HG03575 (cell line): Measurements from ENCODE around the gene DENND6B.

Experiments used
- ATAC-seq: cut with Tn5 transposase; IDR thresholded peaks from one replicate; pipeline ENCODE4 v1.9.1; 2021; ENCODE audit not compliant: unreplicated experiment, insufficient number of reproducible peaks, low FRiP score; ENCODE audit errors: extremely low read depth

DENND6B gene

DNA sequence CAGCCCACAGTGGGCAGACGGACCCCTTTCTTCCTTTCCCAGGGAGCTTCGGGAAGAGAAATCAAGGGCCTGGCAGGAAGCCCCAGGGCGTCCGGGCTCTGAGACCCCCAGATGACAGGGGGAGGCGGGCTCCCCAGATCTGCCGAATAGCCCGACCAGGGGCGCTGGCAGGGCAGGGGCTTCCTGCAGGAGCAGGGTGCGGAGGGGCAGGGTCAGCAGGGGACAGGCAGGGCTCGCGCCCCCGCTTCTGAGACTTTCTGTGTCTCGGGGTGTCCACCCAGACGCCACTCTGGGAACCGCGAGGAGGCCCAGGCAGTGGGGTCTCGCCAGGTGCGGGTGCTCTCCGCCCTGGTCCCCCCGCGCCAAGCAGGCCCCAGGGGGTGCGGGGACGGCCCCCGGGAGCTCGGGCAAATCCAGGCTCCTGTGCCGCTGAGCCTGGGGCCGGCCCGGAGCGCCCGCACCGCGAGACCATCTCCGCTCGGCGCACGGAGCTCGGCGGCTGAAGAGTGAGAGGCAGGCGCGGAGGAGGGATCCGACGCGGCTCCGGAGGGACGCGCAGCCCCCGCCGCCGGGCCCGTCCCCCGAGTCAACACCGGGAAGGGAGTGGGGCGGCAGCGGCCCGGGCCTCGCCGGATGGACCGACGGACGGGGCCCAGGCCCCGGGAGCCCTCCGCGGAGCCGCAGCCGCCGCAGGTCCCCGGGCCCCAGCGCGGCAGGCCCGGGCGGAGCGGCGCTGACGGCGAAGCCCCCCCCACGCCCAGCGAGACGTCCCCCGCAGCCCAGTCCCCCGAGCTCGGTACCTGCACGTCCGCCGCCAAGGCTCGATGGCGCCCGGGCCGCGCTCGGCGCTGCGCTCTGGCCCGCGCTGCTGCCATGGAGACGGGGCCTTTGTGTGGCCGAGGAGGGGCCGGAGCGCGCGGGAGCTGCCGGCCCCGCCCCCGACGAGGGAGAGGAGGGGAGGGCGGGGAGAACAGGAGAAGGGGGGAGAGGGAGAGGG lies 19.8 kb downstream of the DENND6B start, which contains the start of gene PLXNB2:
Gene PLXNB2, minus strand, starts transcription at position 894 of the 997 bp plus-strand sequence. CDS start 17,062 bp downstream, outside the sequence.
- ATAC-seq = no peak

DNA sequence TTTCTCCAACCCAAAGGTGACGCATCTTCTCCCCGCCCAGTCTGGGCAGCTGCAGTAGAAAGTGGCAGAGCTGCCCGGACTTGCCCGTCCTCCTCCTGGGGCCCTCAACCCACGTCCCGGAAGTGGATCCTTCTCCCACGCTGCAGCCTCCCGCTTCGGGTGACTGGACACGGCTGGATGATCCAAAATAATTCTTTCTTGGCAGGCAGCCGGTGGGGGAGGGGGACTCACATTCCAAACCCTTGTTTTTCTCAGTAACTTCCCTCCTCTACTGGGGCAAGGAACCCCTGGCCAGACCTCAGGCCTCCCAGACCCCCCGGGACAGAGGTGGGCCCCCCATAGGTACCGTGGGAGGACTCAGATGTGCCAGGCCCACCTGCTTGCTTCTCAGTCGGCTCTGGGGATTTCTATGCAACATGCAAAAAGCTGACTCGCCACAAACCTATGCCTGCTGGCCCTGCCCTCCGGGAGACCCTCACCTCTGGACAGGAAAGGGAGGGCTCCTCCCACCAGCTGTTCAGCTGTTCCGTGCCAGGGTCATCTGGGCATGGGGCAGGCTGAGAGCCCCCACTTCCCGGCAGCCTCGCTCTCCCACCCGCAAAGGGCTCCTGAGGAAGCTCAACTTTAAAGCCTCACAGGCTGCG lies 20.8 kb downstream of the DENND6B start:
- no peak for ATAC-seq

DNA sequence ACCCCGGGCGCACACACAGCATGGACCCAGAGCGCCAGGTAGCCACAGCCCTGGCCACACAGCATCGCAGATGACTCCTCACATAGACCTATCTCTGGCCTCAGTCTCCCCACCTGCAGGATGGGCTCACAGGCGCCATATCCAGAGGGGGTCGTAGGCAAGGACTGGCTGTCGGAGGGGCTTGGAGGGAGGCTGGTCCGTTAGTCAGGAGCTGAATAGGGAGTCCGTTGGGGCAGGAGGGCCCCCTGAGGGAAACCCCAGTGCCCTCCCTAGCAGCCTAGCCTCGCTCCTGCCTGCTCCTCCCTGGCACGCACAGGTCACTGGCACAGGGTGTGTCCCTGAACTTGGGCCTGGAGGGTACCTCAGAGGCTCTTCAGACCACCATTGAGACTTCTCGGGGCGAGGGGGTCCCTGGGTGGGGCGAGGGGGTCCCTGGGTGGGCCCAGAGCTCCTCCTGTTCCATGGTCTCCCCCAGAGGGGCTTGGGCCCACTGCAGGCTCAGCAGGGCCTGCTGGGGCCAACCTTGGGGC lies 21.4 kb downstream of the DENND6B start:
- ATAC-seq = no peak

DNA sequence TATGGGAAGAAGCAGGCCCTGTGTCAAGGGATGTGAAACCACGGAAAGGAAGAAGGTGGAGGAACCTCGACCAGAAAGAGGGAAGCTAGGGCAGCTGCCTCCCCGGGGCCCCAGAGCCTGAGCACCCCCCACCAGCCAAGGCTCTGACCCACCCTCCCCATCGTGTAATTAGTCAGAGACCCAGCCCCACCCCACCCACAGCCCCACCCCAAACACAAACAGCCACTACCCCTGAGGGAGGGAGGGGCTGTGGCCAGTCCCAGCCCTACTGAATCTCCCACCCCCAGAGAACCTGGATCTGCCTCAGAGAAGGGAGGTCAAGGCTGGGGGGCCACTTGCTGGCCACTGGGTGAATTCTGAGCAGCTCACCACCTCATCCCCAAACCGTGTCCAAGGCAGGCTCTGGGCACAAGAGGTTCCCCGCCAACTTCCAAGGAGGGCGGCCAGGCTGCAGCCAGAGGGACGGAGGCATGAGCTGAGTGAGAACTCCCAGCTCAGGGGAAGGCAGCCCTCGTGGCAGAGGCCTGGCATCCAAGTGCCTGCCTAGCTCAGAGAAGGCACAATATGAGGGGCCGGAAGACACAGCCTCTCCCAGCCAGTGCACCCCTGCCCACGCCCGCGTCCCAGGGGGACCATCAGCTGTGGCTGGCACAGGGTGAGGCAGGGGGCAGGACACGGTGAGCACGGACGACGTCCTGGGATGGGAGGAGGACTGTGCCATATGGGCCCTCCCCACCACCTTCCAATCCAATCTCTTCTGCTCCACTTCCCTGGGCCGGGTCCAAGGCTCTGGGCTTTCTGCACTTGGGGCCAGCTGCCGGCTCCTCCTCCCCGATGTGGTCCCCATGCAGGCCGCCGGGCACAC lies 22.1 kb downstream of the DENND6B start:
- ATAC-seq = no peak

DNA sequence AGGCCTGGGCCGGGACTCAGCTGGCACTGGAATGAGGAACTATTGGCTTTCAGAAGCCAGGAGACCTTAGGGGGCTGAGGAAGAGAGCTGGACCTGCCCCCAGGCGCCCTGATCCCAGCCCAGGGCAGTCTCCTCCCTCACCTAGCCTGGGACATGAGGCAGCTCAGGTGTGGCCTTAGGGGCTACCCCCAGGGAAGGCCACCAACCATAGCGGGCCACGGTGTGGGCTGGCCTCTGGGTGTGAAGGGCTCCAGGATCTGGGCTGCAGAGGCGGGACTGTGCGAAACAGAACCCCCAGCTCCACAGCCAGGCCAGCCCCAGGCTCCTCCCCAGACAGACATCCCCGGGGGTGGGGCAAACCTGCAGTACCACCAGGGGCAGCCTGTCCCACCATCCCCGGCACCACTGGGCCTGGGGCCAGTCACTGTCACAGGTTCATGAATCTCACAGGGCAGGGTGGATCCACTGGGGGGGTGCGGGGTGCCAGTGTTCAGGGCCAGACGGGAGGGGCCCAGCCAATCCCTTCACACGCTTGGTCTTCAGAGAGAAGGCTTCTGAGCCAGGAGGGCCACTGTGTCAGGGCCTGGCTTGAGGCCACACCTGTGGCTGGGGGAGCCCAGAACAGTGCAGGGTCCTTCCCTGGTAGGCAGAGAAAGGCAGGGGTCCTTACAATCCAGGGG lies 22.8 kb downstream of the DENND6B start:
- ATAC-seq = no peak

DNA sequence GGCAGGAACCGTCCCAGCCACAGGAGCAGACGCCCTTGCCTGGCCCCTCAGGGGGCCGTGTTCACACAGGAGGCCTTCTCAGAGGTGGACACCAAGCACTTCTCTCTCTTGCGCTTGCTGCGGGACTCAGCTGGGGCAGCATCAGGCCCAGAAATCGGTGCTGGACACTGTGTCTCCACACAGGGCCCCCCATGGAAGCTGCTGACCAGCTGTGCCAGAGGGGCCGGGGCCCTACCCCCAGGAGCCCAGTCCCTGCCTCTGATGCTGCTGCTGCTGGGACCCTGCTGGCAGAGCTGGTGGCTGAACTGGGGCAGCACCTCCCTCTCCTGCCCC lies 23.3 kb downstream of the DENND6B start:
- ATAC-seq = no peak

DNA sequence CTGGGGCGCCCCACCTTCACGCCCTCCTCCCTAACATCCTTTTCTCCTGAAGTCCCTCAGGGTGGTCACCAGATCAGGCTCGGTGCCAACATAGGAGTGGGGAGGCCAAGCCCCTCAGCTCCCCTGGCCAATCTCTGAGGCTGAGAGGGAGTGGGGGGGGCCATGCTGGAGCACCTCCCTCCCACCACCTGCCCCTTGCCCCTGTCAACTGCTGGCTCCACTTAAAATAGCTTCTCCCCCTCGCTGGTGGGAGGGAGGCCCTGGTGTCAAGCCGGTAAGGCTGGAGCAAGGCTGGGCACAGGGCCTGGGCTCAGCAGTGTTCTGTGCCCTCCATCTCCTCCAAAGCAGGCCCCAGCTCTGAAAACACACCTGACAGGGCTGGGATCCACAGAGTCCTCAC lies 24.2 kb downstream of the DENND6B start:
- ATAC-seq = no peak

DNA sequence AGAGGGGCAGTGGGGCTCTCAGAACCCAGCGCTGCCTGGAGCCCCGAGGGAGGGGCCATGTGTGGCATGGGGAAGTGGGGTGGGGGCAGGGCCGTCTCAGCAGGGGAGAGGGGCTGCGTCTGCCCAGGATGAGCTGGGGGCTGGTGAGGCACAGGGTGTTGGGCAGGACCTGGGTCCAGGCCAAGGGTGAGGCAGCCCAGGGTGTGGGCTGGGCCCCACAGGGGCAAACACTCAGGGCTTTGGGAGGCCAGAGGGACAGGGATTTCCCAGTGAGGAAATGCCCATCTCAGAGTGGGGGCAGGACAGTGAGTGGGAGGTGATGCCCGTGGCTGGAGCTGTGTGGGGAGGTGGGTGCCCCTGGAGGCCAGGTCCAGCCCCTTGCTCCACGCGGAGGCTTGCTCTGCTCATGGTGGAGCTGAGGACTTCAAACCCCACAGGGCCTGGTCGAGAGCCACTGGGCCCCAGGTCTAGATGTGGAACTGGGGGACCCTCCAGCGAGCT lies 24.7 kb downstream of the DENND6B start:
- ATAC-seq = no peak

DNA sequence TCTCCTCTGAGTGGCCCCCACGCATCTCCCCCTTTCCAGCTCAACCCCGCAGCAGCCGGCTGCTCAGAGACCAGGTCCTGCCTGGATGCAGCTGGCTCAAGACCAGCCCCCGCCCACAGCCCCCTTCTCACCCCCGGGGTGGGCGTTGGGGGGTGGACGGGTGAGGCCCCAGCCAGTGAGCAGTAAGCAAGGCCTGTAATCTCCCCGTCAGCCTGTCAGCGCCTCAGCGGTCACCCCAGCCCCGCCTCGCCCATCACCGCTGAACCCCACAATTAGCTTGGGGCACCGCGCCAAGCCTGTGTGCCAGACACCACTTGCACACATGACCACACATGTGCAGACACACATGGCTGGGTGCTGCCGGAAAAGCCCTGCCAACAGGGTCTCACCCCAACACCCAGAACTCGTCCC lies 25.2 kb downstream of the DENND6B start:
- ATAC-seq = no peak

DNA sequence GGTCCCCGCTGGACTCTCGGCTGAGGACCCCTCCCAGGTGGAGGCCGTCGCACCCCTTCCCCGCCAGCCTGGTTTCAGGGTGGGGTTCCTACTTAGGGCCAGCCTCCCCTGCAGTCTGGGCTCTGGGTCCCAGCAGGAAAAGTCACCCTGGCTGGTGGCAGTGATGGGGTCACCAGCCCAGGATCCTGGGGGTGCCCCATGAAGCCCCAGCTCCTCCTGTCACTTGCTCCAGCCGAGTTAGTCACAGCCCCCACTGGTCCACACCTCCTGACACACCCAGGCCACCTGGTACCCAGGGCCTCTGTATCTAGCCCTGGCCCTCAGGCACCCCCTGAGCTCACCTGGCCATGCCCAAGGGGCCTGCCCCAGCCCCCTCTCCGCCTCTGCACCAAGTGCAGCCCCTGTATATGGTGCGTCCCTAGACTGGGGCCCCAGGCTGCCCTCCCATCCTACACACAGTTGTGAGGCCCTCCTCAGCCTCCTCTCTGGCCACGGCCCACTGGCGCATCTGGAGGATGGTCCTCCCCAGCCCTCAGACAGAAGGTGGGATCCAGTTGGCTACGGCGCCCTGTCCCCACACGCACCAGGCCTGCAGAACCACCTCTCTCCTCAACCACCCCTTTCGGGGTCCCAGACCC lies 26.1 kb downstream of the DENND6B start:
- ATAC-seq = no peak

DNA sequence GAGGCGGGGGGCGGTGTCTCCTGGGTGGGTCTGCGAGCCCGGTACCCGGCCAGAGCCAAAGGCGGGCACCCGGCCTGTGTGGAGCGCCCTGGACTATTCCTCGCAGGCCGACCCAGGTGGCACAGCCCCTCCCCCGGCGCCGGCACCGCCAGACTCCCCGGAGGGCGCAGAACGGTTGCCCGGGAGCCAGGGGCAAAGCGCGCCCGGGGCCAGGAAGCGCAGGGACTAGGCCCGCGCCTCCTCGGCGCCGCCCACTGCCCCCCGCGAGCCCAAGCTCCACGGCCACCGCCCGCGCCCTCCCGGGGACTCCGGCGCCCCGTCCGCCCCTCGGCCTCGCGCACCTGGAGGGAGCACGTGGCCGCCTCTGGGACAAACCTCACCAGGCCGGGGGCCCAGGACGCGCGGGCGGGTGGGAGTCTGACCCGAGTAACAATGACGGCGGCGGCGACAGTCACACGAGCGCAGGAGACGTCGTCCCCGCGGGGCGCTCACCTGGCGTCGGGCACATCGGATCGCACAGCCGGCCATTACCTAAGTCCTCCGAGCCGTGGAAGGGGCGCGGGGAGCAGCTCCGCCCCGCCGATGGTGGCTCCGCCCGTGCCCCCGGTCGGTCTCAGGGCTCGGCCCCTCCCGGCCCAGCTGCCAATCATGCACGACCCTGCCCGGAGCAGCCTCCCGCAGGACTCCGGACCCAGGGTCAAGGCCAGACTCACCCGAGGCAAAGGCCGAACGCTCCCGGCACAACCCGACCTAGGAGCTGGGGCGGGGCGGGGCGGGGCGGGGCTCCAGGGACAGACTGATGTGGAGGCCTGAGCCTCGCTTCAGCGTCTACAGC lies 26.8 kb downstream of the DENND6B start:
- no peak for ATAC-seq

DNA sequence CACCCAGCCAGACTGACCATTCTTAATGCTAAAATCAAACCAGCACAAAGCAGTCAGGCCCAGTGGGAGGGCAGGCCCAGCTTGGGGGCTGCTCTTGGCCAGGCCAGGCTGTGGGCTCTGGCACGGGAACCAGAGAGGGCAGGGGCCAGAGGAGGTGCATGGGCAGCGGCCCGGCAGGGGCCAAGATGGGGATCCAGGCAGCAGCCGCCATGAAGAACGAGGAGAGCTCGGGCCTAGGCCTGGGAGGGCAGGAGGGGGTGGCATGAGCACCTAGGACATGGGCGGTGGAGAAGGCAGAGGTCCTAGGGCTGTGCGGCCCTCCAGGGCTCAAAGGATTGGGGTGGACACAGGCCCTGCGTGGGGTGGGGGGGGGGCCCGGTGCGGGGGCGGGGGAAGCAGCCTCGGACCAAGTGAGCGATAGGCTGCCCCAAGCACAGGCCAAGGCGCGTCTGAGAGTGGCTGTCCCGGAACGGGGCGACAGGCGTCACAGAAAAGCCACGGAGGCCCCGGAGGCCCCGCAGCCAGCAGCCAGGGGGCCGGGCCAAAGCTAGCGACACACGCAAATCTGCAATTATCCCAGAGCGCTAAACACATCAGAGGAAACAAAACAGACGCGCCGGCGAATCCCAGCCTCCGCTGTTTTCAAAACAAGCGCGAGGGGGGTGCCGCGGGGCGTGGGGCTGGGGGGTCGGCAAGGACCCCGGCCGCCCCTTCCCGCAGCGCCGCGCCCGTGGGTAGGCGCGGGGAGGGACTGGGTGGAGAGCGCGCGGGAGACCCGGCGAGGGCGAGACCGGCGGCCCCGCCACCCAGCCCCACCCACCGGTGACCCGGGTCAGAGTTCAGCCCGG lies 27.7 kb downstream of the DENND6B start:
- ATAC-seq = no peak

DNA sequence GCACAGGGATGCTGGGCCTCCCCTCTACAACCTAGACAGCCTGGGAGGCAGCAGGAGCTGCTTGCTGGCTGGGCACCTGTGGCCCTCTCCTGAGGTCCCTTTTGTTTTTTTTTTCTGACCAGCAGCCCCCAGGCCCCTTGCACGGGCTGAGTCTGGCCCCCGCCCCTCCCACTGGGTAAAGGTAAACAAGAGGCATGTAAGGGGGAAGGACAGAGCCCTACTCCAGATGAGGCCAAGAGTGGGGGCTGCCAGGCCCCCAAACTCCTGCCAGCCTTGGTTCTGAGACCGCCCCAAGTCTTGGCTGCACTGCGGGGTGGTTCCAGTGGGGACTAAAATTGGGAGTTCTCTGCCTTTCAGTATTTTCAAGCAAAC lies 28.6 kb downstream of the DENND6B start:
- no peak for ATAC-seq

DNA sequence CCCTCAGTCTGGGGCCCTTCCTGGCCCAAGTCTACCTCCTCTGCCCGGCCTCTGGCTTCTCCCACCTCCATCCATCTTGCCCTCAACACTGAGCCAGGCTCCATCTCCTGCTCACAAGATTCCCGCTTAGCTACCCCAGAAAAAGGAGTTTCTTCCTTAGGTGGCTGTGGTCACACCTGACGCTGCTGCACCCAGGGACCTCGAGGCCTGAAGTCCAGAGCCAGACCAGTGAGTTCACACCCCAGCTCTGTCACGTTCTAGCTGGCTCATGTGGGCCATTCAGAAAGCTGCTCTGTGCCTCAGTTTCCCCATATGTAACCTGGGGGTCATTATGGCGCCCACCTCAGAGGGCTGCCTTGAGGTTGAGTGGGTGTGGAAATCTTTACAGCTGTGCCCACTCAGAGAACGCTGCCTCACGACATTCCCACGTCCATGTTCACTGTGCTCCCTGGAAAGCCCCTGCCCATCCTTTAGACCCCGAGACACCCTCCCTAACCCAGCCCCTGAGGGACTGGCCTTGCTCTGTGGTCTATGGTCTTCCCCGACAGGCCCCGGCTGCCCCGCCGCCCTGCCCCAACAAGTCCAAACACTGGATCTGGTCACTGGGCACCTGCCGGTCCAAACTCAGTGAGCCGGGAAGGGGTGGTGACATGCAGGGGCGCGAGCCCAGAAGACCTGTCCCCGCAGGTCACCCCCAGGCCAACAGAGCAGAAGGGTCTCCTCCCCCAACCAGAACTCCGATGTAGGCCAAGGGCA lies 29.1 kb downstream of the DENND6B start:
- no peak for ATAC-seq

DNA sequence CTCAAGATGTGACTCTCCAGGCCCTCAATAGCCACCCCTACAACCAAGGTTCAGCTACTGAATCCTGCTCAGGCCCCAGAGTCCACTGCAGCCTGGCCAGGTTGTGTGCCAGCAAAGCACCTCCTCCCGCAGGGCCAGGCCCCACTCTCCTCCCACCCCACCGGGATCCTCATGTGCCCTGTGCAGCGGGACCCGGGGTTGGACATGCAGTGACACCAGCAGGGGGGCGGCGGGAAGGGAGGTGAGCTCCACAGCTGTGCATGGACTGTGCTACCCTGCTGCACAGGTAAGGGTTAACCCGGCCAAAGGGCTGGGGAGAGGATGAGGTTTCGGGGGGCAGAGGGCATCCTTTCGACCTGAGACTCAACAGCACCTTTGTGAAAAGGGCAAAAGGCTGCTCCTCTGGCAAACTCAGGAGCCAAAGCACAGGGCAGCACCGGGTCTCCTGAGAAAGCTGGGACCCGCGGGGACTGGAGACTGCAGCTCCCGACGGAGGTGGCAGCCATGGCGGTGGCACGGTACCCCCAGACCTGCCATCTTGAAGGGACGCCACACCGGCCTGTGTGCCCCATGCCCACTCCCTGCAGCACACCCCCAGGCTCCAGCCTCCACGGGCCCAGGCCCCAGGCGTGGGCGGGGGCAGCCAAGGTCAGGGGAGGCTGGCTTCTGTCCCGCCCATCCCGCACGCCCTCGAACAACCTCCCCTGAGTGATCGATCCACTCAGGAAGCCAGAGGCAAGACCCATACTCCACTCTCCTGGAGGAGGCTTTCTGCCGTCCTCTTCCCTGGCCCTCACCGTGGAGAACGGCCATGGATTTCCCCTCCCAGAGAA lies 29.9 kb downstream of the DENND6B start:
- ATAC-seq = no peak
